Upper lobe of left lung (tissue), 4 donors: ENCODE results near the gene ATXN1.

Experiments
- CTCF ChIP-seq, 6 experiments: fragments of 450-650 bp in 4 of 6; fragments of 200-600 bp in 2 of 6; sonication (generic) in 2 of 6; IDR thresholded peaks; one replicate each; pipeline ENCODE4 v1.5.1; 2016 to 2019; ENCODE audit warnings: antibody characterized with exemption in 6 of 6
- EP300 ChIP-seq, 4 donors: sonication (generic); formaldehyde crosslinking; IDR thresholded peaks; one replicate each; pipeline ENCODE4 v1.5.1; 2017; ENCODE audit warnings: antibody characterized with exemption in 4 of 4, control low read depth in 2 of 4
- POLR2A ChIP-seq, 4 donors: fragments of 450-650 bp; IDR thresholded peaks; one replicate each; pipeline ENCODE4 v1.5.1; 2016 to 2017; ENCODE audit warnings: antibody characterized with exemption in 4 of 4, mild to moderate bottlenecking in 2 of 4

- TF ChIP-seq CTCF (IDR thresholded peaks at IDR 0.05) = no peak
- TF ChIP-seq POLR2A (IDR thresholded peaks at IDR 0.05) = no peak
- no peak for TF ChIP-seq EP300 (IDR thresholded peaks at IDR 0.05)
These were observed 486.8 kb downstream of the ATXN1 start for GRCh38 chr6:16274483-16274882.
